ENCODE measurements around the gene IL1RAP.
A peak's percentile ranks its signal among the peaks of the same experiment; 100 is the strongest.

IL1RAP gene

DNA sequence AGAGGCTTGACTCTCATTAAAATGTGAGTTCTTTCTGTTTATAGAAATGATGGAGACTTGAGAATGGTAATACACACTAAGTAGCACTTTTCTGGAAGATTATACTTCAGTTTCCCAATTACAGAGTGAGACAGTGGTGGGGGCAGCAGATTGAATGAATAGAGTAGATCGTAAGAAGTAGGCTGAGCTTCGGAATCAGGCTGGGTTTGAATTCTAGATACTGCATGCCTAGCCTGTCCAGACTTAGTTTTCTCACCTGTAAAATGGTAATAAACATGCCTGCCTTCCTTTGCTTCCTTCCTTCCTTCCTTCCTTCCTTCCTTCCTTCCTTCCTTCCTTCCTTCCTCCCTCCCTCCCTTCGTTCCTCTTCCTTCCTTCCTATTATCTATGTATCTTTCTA is 8.1 kb downstream of the IL1RAP start:
- no peak for DNase-seq (ENCODE audit: insufficient read length, low spot score)
- FAIRE-seq: peak; percentile 36

DNA sequence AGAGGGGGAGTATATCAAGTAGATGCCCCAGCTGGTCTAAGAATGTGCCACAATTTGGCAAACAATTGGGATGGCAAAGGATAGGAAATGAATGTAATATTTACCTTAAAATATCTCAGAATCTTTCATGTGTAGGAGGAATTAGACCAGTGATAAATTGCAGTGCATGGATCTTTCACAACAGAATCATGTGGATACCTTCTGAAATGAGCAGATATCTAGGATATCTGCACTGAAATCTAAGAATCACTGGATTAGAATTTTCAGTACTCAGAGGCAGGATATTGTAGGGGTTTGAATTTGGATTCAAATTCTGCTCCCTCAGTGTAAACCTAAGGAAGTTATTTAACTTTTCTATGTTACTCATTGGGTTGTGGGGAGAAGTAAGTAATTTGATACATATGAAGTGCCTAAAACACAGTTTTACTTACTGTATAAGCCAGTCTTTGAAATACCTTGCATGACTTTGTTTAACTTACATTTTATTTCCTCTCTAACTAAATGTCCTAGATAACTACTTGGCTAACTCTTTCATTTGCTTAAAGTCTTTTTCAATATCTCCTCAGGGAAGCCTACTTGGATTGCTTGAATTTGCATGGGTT is 8.8 kb downstream of the IL1RAP start:
- DNase-seq (ENCODE audit: insufficient read length, low spot score) (no peak), FAIRE-seq (peak; percentile 45)
- no peak for TF ChIP-seq POLR2A (IDR thresholded peaks at IDR 0.05; ENCODE audit: low read depth, low read length)

More for the DNA sequence above, 8.1 kb downstream of the IL1RAP start:
- no peak for TF ChIP-seq POLR2A (IDR thresholded peaks at IDR 0.05; ENCODE audit: low read depth, low read length)

DNA sequence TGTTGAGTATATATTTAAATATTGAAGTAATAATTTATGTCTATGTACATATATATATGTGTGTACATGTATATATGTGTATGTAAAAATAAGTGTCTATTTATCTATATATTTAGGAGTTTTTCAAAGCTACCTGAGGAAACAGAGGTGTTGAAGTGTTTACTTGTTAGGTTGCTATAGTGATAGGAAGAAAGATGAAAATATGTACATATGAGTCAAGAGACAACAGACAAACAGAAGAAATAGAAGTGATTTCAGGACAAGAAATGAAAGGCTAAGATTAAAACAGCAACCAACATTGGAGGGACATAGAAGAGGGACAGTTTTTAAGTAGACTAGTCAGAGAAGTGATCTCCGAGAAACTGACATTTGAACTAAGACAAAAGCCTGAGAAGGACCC is 11.1 kb downstream of the IL1RAP start:
- FAIRE-seq: peak; percentile 30

DNA sequence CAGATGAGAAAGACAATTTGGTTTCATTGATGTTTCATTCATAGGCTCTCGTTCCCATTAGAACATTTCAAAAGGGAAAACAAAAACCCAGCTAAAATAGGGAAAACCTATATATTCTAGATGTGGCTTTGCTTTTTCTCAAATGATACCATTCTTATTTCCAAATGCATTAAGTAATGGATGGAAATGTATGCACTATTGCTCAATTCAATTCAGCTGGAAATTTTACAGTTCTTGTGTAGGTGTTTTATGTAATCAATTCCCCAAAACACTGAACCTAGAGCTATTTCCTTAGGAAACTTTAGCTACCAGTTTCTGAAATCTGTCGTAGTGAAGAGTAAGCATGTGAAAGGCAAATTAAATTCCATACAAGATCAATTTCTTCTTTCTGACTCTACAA is 11.7 kb downstream of the IL1RAP start:
- TF ChIP-seq POLR2A (IDR thresholded peaks at IDR 0.05; ENCODE audit: low read depth, low read length): no peak

More for the DNA sequence above, 11.1 kb downstream of the IL1RAP start:
- no peak for TF ChIP-seq POLR2A (IDR thresholded peaks at IDR 0.05; ENCODE audit: low read depth, low read length)
- no peak for DNase-seq (ENCODE audit: insufficient read length, low spot score)

DNA sequence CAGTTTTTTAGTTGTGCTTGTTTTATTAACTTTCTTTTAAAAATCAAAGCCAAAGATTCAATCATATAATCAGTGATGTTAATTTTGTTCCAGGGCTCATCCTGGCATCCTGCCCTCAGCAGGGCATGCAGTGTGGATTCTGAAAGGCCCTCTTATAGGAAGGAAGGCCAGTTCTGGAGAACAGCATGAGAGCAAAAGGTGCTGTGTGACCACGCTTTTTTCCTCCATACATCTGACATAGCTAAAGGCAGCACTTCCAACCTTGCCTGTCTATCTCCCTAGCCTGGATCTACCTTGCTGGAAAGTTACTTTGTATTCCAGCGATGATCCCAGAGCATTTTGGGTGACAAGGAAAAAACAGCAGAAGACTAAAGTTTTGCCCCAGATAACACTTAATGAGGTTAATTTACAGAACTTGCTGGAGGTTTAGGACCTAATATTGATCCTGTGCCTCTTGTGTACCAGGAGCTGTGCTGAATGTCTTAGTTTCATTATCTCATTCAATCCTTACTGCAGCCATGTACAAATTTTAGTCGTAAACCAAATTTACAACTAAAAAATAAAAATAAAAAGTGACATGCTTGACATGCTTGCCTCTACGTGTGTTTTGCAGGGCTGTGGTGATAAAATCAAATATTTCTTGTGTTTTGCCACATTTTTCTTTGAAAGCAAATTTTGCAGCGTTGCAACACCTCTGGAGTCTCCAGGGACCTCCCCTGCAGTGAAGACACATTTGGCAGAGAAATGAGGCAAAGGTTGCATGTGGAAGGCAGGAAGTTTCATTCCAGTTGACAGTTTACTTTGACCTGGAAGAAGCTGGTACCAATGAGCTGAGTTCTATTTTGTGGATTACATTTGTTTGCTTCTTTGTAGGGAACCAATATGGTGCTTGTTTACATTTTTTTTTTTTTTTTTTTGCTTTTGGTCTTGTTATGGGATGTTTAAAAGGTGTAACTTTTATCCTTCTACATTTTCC is 13.2 kb downstream of the IL1RAP start:
- TF ChIP-seq POLR2A (IDR thresholded peaks at IDR 0.05; ENCODE audit: low read depth, low read length): no peak
- no peak for DNase-seq (ENCODE audit: insufficient read length, low spot score)
- peak; percentile 78 for FAIRE-seq

More for the DNA sequence above, 11.7 kb downstream of the IL1RAP start:
- FAIRE-seq (no peak), DNase-seq (ENCODE audit: insufficient read length, low spot score) (no peak)

DNA sequence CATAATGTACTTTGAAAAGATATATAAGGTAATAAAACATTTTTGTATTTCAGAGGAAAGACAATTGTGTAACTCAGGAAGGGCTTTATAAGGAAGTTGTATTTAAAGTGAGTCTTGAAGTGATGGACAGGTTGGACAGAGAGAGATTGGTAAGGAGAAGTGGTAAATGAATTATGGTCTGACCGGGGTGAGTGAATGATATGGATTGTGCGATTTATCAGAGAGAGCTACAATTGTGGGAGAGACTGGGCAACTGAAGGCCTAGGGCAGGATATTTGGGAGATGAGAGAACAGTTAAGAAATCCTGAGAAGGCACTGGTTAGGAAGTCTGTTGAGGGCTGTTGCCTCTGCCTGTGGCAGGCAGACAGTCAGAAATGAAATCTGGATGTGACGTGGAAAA is 14.8 kb downstream of the IL1RAP start:
- FAIRE-seq: peak; percentile 15
- no peak for DNase-seq (ENCODE audit: insufficient read length, low spot score)

DNA sequence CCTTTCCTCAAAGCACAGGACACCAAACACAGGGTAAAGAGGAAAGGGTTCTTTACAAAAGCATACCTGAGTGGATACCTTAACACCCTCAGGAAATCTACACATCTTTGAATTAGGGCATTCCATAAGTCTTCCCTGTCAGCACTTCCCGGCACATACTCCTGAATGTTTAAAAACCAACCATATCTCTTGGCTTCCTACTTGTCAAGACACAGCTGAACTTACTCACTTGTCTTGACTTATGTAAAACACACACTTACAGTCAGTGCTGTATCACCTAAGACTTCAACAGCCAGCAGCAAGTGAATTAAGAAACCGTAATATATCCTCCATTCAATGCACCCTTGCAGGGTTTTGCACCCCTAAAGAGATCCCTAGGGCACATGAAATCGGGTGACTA is 17.5 kb downstream of the IL1RAP start:
- no peak for DNase-seq (ENCODE audit: insufficient read length, low spot score)
- no peak for FAIRE-seq

More for the DNA sequence above, 14.8 kb downstream of the IL1RAP start:
- no peak for TF ChIP-seq POLR2A (IDR thresholded peaks at IDR 0.05; ENCODE audit: low read depth, low read length)

DNA sequence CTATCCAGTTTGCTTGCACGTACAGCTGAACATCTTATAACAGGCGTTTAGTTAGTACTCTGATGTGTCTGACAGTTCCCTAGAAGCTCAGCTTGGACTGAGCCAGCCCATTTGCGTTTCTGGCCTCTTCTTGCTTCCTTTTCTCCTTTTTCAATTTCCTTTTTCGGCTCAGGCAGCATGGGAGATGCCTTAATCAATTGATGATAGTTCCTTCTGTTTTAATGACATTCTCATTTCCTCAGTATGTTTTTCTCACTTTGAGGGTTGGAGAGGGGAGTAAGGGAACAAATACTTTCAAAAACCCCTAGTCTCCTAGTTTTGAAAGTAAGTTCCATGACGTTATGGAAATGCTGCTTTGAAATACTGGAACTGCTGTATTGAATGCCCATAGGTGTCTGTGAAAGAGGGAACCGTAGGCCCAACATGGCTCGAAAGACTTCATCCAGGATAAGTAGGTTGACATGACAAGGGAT is 18.9 kb downstream of the IL1RAP start:
- FAIRE-seq (no peak), DNase-seq (ENCODE audit: insufficient read length, low spot score) (no peak)

More for the DNA sequence above, 17.5 kb downstream of the IL1RAP start:
- no peak for TF ChIP-seq POLR2A (IDR thresholded peaks at IDR 0.05; ENCODE audit: low read depth, low read length)

DNA sequence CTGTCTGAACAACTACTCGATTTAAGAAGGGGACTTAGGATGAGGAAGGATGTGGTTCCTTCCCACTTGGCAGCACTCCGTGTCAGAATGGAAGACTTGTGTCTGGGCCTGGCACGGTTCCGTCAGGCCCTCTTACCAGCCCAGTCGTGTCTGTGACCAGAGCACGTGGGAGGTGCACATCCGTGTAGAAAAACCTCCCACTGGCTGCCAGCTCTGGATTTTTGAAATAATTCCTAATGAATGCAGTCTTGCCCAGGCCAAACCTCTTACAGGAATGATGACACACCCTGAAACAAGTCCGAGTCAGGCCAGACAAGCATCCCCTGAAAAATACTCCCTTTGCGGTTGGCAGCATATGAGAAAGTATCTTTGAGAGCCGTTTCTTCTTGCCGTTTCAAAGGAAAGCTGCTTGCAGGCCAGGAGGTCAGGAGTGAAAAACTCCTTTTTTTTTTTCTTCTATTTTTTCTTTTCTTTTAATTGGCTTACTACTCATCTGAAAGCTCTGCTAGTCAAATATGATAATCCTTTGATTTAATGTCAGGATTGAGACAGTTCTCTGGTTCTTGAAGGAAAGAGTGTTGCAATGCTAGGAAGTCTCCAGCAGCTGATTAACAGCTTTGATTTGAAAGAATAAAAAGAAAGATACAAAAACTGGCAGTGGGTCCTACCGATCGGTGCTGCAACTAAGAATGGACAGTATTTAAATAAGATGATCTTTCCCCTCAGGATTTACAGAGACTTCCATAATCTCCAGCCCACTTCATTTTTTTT is 19.8 kb downstream of the IL1RAP start:
- TF ChIP-seq POLR2A (IDR thresholded peaks at IDR 0.05; ENCODE audit: low read depth, low read length): no peak
- FAIRE-seq (peak; percentile 99), DNase-seq (ENCODE audit: insufficient read length, low spot score) (peak; percentile 63)

More for the DNA sequence above, 18.9 kb downstream of the IL1RAP start:
- no peak for TF ChIP-seq POLR2A (IDR thresholded peaks at IDR 0.05; ENCODE audit: low read depth, low read length)

DNA sequence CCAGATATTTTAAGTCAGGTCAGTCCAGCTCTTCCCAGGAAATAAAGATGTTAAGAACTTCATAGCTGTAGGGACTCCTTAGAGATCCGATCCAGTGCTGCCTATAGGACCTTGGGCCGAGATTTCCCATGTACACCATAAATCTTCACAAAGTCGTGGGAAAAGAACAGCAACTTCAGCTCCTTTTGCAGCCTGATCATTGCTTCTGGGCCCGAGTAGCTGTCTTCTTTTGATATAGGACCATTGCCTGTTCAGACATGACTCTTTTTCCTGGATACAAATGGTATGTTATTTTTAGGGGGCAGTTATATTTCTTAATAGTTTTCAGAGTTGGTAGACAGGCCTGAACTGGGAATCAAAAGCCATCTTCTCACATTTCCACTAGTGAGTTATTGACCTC is 20.5 kb downstream of the IL1RAP start:
- no peak for TF ChIP-seq POLR2A (IDR thresholded peaks at IDR 0.05; ENCODE audit: low read depth, low read length)
- FAIRE-seq (peak; percentile 67), DNase-seq (ENCODE audit: insufficient read length, low spot score) (no peak)

DNA sequence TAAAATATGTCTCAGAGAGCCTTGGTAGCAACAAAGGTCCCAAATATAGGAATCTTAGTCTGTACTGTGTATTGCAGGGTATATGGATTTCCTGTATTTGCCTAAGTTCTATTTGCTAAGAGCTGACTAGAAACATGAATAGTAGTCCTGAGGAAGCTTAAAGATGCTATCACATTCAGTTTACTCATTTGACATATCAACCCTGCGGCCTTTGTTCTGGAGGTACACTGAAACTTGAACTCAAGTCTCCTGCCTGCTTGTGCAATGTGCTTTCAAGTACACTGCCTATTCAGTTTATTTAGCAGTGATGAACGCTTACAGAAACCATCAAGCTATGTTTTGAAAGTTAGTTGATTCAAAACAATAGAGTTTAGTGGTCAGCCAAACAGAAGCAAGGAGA is 21.1 kb downstream of the IL1RAP start:
- peak; percentile 68 for FAIRE-seq
- no peak for DNase-seq (ENCODE audit: insufficient read length, low spot score)
- TF ChIP-seq POLR2A (IDR thresholded peaks at IDR 0.05; ENCODE audit: low read depth, low read length): no peak

DNA sequence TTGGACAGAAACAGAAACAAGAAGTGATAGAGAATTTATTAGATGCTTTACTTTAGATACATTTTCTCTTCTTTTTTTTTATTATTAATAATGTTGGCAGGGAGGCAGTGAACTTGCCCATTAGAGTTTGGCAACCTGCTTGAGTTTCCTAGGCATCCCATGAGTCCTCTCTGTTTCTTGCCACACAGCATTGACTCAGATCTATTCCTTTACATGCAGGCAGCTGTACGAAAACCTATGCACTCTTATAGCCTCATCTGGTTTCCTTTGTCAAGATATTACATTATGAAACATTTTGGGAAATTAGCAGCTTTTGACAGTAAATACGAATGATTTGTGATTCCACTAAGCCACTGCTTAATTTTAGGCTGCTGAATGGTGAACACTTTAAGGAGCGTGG is 23.3 kb downstream of the IL1RAP start:
- no peak for TF ChIP-seq POLR2A (IDR thresholded peaks at IDR 0.05; ENCODE audit: low read depth, low read length)
- peak; percentile 30 for FAIRE-seq
- DNase-seq (ENCODE audit: insufficient read length, low spot score): no peak

DNA sequence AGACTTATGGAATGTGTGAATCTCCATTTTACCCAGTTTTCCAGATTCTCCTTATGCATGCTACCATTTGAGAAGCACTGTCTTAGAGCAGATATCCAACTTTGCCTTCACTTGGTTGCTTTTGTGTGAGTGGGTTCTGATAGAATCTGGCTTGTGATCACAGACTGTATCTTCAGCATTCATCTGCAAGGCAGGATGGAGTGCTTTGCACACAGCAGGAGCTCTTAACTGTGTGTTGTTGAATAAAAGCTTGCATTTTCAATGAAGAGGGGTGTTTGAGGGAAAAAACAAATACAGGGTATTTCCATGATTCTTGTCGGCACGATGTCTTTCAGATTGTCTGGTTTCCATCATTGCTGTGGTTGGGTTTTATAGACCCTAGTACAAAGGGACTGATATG is 24.4 kb downstream of the IL1RAP start:
- DNase-seq (ENCODE audit: insufficient read length, low spot score) (no peak), FAIRE-seq (peak; percentile 71)
- no peak for TF ChIP-seq POLR2A (IDR thresholded peaks at IDR 0.05; ENCODE audit: low read depth, low read length)

DNA sequence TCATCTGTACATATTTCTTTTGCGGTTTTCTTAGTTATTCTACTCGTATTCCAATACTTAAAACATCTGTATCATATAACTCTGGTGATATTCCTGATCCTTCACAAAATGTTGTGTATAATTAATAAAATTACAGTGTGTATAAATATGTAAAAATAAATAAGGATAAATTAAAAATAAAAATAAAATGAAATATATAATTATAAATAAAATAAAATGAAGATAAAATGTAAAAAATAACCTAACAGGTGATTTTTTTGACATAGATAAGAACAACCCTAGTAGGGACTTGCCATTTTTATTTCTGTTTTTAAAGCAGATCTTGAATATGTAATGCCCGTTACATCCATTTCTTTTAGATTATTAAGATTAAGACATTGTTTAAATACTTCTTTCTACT is 25.6 kb downstream of the IL1RAP start:
- DNase-seq (ENCODE audit: insufficient read length, low spot score): no peak

More for the DNA sequence above, 25.6 kb downstream of the IL1RAP start:
- no peak for TF ChIP-seq POLR2A (IDR thresholded peaks at IDR 0.05; ENCODE audit: low read depth, low read length)
- FAIRE-seq: no peak

Measured in H54 (cell line).